HG02870 (cell line): ENCODE measurements around the gene SMIM24.
"Not testable (repeated sequence)": the region's sequence is repeated elsewhere in the genome, so short reads cannot be mapped to it uniquely, and the experiment has no call there.

Source experiments
- ATAC-seq: cut with Tn5 transposase; IDR thresholded peaks from one replicate; pipeline ENCODE4 v1.9.1; 2021; ENCODE audit warnings: mild to moderate bottlenecking, moderate library complexity; ENCODE audit not compliant: unreplicated experiment

SMIM24 gene

DNA sequence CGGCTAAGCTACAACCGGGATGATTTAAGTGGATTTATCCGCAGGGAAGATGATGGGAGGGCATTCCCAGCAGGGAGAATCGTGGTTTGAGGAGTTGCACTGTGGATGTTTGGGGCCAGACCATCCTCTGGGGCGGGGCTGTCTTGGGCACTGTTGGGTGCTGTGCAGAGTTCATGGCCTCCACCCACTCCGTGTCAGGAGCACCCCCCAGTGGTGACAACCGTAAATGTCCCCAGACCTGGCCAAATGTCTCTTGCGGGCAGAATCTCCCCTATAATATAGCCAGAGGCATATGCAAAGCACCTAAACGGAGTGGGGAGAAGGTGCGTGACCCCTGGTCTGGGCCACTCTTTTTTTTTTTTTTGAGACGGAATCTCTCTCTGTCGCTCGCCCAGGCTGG is 40.2 kb downstream of the SMIM24 start:
- no peak for ATAC-seq

DNA sequence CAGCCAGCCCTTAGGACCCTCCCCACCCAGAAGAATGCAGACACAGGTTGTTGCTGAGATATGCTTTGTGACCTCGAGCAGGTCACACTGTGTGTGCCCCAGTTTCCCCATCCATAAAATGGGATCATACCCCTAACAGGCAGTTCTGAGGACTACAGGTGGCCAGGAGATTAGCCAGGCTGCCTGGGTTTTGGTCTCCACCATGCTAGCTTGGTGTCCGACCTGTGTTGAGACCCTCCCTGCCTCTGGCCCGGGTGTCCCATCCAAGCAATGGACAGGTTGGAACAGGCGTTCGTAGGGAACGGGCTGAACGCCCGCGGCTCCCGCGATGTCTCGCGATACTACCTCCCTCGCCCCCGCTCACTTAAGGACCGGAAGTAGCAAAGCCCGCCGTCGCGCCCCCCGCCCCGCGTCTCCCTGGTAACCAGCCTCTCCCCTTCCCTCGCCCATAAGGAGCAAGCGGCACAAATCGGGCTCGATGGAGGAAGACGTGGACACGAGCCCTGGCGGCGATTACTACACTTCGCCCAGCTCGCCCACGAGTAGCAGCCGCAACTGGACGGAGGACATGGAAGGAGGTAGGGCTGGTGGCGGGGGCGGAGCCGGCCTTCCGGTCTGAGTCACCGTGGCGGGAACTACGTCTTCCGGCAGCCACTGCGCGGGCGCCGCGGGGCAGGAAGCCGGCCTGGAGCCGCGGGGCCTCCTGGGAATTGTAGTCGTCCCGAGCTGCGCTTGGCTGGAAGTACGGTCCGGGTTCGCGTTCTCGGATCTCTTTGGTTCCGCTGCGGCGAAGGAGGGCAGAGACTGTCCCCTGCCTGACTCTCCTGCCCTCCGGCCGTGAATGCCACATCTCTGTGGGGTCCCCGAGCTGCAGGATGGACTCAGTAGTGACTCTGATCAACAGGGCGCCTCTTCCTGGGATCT is 45.4 kb downstream of the SMIM24 start:
- peak; percentile 92 for ATAC-seq

- no peak for ATAC-seq
Measured at GRCh38 chr19:3433805-3434540, 46.4 kb downstream of the SMIM24 start.

- no peak for ATAC-seq
Measured at GRCh38 chr19:3433313-3433712, 47.0 kb downstream of the SMIM24 start.

- no peak for ATAC-seq
Measured at GRCh38 chr19:3431760-3432397, 48.4 kb downstream of the SMIM24 start.

DNA sequence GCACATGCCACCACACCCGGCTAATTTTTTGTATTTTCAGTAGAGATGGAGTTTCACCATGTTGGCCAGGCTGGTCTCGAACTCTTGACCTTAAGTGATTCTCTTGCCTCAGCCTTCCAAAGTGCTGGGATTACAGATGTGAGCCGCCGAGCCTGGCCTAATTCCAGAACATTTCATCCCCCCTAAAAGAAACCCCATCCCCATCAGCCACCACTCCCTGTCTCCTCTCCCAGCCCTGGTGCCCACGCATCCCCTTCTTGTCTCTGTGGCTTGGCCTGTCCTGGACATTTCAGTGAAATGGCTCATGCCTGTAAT is 50.0 kb downstream of the SMIM24 start:
- not testable (repeated sequence) for ATAC-seq

GRCh38 chr19:3426433-3426832 is 53.9 kb downstream of the SMIM24 start:
- no peak for ATAC-seq
